Naive thymus-derived CD8-positive, alpha-beta T cell (primary cell): ENCODE data around the gene IRX3. TPM values are rescaled to one million over a fixed set of nuclear protein-coding genes. Genes with fewer than 3 reads are reported as not detected.

Experiments
- ATAC-seq, 2 donors: fragments of 150-1000 bp; cut with Tn5 transposase in 1 of 2; sonication (Bioruptor Pico), chemical (Tn5 transposase) in 1 of 2; 1 replicate in 1 of 2; 2 replicates in 1 of 2; pipeline ENCODE4 v1.10.0; 2021; ENCODE audit warnings: mild to moderate bottlenecking in 2 of 2, moderate library complexity in 2 of 2
- POLR2A ChIA-PET: fragments of 350-600 bp; sonication (Branson Sonifier 250); formaldehyde crosslinking; loops from one replicate; lab custom pipeline; 2021; ENCODE audit warnings: antibody characterized with exemption; lab: Charles Lee
- DNase-seq, 10 donors: peaks; one replicate each; pipeline versions ENCODE4 v3.0.0 to v3.0.0-alpha.2; 2020 to 2022
- H3K27ac Mint-ChIP-seq, 10 donors: one replicate each; pipeline ENCODE4 v1.8.0; 2020 to 2022; ENCODE audit warnings: mild to moderate bottlenecking in 10 of 10, mixed read lengths in 10 of 10, moderate library complexity in 4 of 10, inconsistent platforms in 1 of 10
- H3K27me3 Mint-ChIP-seq, 5 donors: one replicate each; pipeline ENCODE4 v1.8.0; 2021 to 2022; ENCODE audit warnings: mixed read lengths in 5 of 5
- H3K36me3 Mint-ChIP-seq, 3 donors: one replicate each; pipeline ENCODE4 v1.8.0; 2020 to 2022; ENCODE audit warnings: mixed read lengths in 3 of 3, mild to moderate bottlenecking in 2 of 3, inconsistent platforms in 1 of 3
- H3K4me1 Mint-ChIP-seq, 4 donors: one replicate each; pipeline ENCODE4 v1.8.0; 2021 to 2022; ENCODE audit warnings: mixed read lengths in 4 of 4
- H3K4me3 Mint-ChIP-seq, 10 donors: one replicate each; pipeline ENCODE4 v1.8.0; 2020 to 2022; ENCODE audit warnings: mild to moderate bottlenecking in 10 of 10, mixed read lengths in 10 of 10, moderate library complexity in 6 of 10, inconsistent platforms in 1 of 10
- H3K9me3 Mint-ChIP-seq, 9 donors: one replicate each; pipeline ENCODE4 v1.8.0; 2020 to 2022; ENCODE audit warnings: mixed read lengths in 9 of 9, mild to moderate bottlenecking in 3 of 9, inconsistent platforms in 1 of 9, moderate library complexity in 1 of 9
- polyA plus RNA-seq, 3 donors: library from polyadenylated mRNA; unstranded; fragments of 300-500 nt; fragmentation: Illumina TruSeq; gene quantifications; one replicate each; pipeline ENCODE4 v1.2.3, GENCODE V29; 2021
- total RNA-seq, 8 experiments: library from RNA in 2 of 8; stranded (reverse) in 2 of 8; gene quantifications; one replicate each; pipeline ENCODE4 v1.2.3 and lab custom pipeline; 2021 to 2026

IRX3 gene
- total and polyA plus RNA-seq, 5 experiments from 2014 or later = not detected

GRCh38 chr16:54236773-54237172, 49.8 kb downstream of the IRX3 start:
- no peaks in the 10 kb centered on the region for H3K36me3 Mint-ChIP-seq
- H3K27ac Mint-ChIP-seq = no peak overlapping the region
- H3K27me3 Mint-ChIP-seq = peaks cover 0 to 15% (median 10%) of the 10 kb centered on the region in 5 donors
- DNase-seq = no peak
- no peak for ATAC-seq
- POLR2A ChIA-PET = no interaction called here
- no peak overlapping the region for H3K4me3 Mint-ChIP-seq
- H3K4me1 Mint-ChIP-seq = no peaks in the 10 kb centered on the region
- no peaks in the 10 kb centered on the region for H3K9me3 Mint-ChIP-seq

- Mint-ChIP-seq H3K36me3 (no peaks in the 10 kb centered on the region), H3K9me3 (no peaks in the 10 kb centered on the region), H3K4me1 (no peaks in the 10 kb centered on the region), H3K27ac (no peak overlapping the region), H3K27me3 (peaks cover 8 to 17% (median 10%) of the 10 kb centered on the region in 5 donors), H3K4me3 (no peak overlapping the region)
- POLR2A ChIA-PET = no interaction called here
- DNase-seq (no peak), ATAC-seq (no peak)
Measured at GRCh38 chr16:54233615-54234014, 53.0 kb downstream of the IRX3 start.
